GM19043 (cell line): ENCODE results near the gene MAX.

ENCODE experiments used
- ATAC-seq: cut with Tn5 transposase; IDR thresholded peaks from one replicate; pipeline ENCODE4 v1.9.1; 2021; ENCODE audit warnings: low read depth; ENCODE audit not compliant: unreplicated experiment

Gene MAX

GRCh38 chr14:65102441-65103149 lies at the start of gene MAX:
MAX (minus strand) TSS chr14:65102517; CDS start chr14:65102339, 178 bp downstream.
- ATAC-seq = peak; percentile 84

GRCh38 chr14:65151609-65151956 lies 49.3 kb upstream of the MAX start:
- ATAC-seq = no peak

GRCh38 chr14:65150898-65151608 lies 48.7 kb upstream of the MAX start:
- ATAC-seq = no peak

- ATAC-seq = no peak
Measured at GRCh38 chr14:65149116-65149515, 46.8 kb upstream of the MAX start.

GRCh38 chr14:65144170-65144569 lies 41.9 kb upstream of the MAX start:
- no peak for ATAC-seq

- no peak for ATAC-seq
Measured at GRCh38 chr14:65142914-65143625, 40.8 kb upstream of the MAX start.

- ATAC-seq = no peak
Measured at GRCh38 chr14:65142429-65142828, 40.1 kb upstream of the MAX start.

GRCh38 chr14:65141523-65141922 lies 39.2 kb upstream of the MAX start:
- ATAC-seq = no peak

- ATAC-seq = no peak
Measured at GRCh38 chr14:65137648-65138307, 35.5 kb upstream of the MAX start.

GRCh38 chr14:65134651-65135579 lies 32.6 kb upstream of the MAX start:
- no peak for ATAC-seq

GRCh38 chr14:65132855-65133254 lies 30.5 kb upstream of the MAX start:
- ATAC-seq = no peak

GRCh38 chr14:65131301-65131701 lies 29.0 kb upstream of the MAX start:
- ATAC-seq = no peak

GRCh38 chr14:65128096-65128495 lies 25.8 kb upstream of the MAX start:
- ATAC-seq = no peak

- ATAC-seq = no peak
Measured at GRCh38 chr14:65117769-65118745, 15.7 kb upstream of the MAX start.

- ATAC-seq = no peak
Measured at GRCh38 chr14:65115615-65116014, 13.3 kb upstream of the MAX start.

GRCh38 chr14:65110525-65110924 lies 8.2 kb upstream of the MAX start:
- ATAC-seq = no peak

- no peak for ATAC-seq
Measured at GRCh38 chr14:65109357-65109756, 7.0 kb upstream of the MAX start.

- no peak for ATAC-seq
Measured at GRCh38 chr14:65107200-65107599, 4.9 kb upstream of the MAX start.

GRCh38 chr14:65106736-65107135 lies 4.4 kb upstream of the MAX start:
- no peak for ATAC-seq
